Measurements from ENCODE around the gene HNRNPUL2. TPM values are rescaled to one million over a fixed set of nuclear protein-coding genes. Genes with fewer than 3 reads are reported as not detected.

The HNRNPUL2 gene
- polyA plus RNA-seq, 1 donor from 2014 or later = 27.5 TPM

GRCh38 chr11:62747475-62748160, 20.4 kb upstream of the HNRNPUL2 start:
- H3K27ac ChIP-seq (ENCODE audit: low read length) = no peak overlapping the region
- no peaks in the 10 kb centered on the region for H4K20me1 ChIP-seq (ENCODE audit: insufficient read depth)
- no peaks in the 10 kb centered on the region for H3K36me3 ChIP-seq (ENCODE audit: insufficient read depth, low read length)
- H3K9ac ChIP-seq (ENCODE audit: low read length) = no peak overlapping the region
- no peaks in the 10 kb centered on the region for H3K79me2 ChIP-seq (replicated peaks; ENCODE audit: insufficient read depth, low read length)
- no peak overlapping the region for H3K4me2 ChIP-seq (ENCODE audit: low read length)
- no peaks in the 10 kb centered on the region for H3K27me3 ChIP-seq (ENCODE audit: insufficient read depth, low read depth, low read length)
- H2AFZ ChIP-seq (ENCODE audit: low read depth, low read length) = no peak overlapping the region
- no peaks in the 10 kb centered on the region for H3K9me2 ChIP-seq (ENCODE audit: insufficient read depth, low read length)
- no peaks in the 10 kb centered on the region for H3F3A ChIP-seq (ENCODE audit: insufficient read depth, low read length, poor library complexity, severe bottlenecking)
- no peaks in the 10 kb centered on the region for H3K9me3 ChIP-seq (ENCODE audit: low read length)
- no peak for TF ChIP-seq TAF1 (IDR thresholded peaks at IDR 0.05; ENCODE audit: low read depth)
- no peak for TF ChIP-seq EP300 (conservative IDR thresholded peaks at IDR 0.05; ENCODE audit: poor library complexity, severe bottlenecking)
- no peak for TF ChIP-seq REST (IDR thresholded peaks at IDR 0.05; ENCODE audit: borderline replicate concordance)
- TF ChIP-seq RAD21 (conservative IDR thresholded peaks at IDR 0.05) = no peak
- no peak overlapping the region for H3K4me3 ChIP-seq (ENCODE audit: low read length)

- no peaks in the 10 kb centered on the region for H3K36me3 ChIP-seq (ENCODE audit: insufficient read depth, low read length)
- no peak overlapping the region for H3K27ac ChIP-seq (ENCODE audit: low read length)
- TF ChIP-seq EZH2 (IDR thresholded peaks at IDR 0.05; ENCODE audit: borderline replicate concordance, insufficient read depth, low read length, poor library complexity, severe bottlenecking) = no peak
- TF ChIP-seq SMC3 (conservative IDR thresholded peaks at IDR 0.05; ENCODE audit: poor library complexity) = no peak
- TF ChIP-seq RAD21 (conservative IDR thresholded peaks at IDR 0.05) = no peak
- no peak for TF ChIP-seq POLR2AphosphoS5 (IDR thresholded peaks at IDR 0.05)
- TF ChIP-seq EP300 (conservative IDR thresholded peaks at IDR 0.05; ENCODE audit: poor library complexity, severe bottlenecking) = no peak
- no peak for TF ChIP-seq MXI1 (conservative IDR thresholded peaks at IDR 0.05; ENCODE audit: poor library complexity, severe bottlenecking)
- no peak for TF ChIP-seq TAF1 (IDR thresholded peaks at IDR 0.05; ENCODE audit: low read depth)
- TF ChIP-seq CTCF (IDR thresholded peaks at IDR 0.05; ENCODE audit: poor library complexity, severe bottlenecking) = no peak
- TF ChIP-seq REST (IDR thresholded peaks at IDR 0.05; ENCODE audit: borderline replicate concordance) = no peak
- H3K9ac ChIP-seq (ENCODE audit: low read length) = no peak overlapping the region
- H4K20me1 ChIP-seq (ENCODE audit: insufficient read depth) = no peaks in the 10 kb centered on the region
- no peaks in the 10 kb centered on the region for H3K9me2 ChIP-seq (ENCODE audit: insufficient read depth, low read length)
- no peaks in the 10 kb centered on the region for H3K79me2 ChIP-seq (replicated peaks; ENCODE audit: insufficient read depth, low read length)
- no peaks in the 10 kb centered on the region for H3K9me3 ChIP-seq (ENCODE audit: low read length)
- H2AFZ ChIP-seq (ENCODE audit: low read depth, low read length) = no peak overlapping the region
- H3K4me2 ChIP-seq (ENCODE audit: low read length) = no peak overlapping the region
- H3F3A ChIP-seq (ENCODE audit: insufficient read depth, low read length, poor library complexity, severe bottlenecking) = no peaks in the 10 kb centered on the region
- no peak overlapping the region for H3K4me3 ChIP-seq (ENCODE audit: low read length)
- no peaks in the 10 kb centered on the region for H3K27me3 ChIP-seq (ENCODE audit: insufficient read depth, low read depth, low read length)
These were observed 9.9 kb upstream of the HNRNPUL2 start for GRCh38 chr11:62737196-62737595.

All from neural cell (in vitro differentiated cells).